ES-I3 (cell line): ENCODE data around the gene RALBP1.
"Not testable (repeated sequence)": the region's sequence is repeated elsewhere in the genome, so short reads cannot be mapped to it uniquely, and the experiment has no call there.

Experiments
- H3K36me3 ChIP-seq: 2 replicates; pipeline ENCODE4 v1.6.1; 2013; ENCODE audit warnings: mild to moderate bottlenecking, low read length, control low read depth, moderate library complexity; ENCODE audit not compliant: insufficient read depth
- H3K4me1 ChIP-seq: 2 replicates; pipeline ENCODE4 v1.6.1; 2013; ENCODE audit warnings: mild to moderate bottlenecking, control low read depth, low read length; ENCODE audit not compliant: insufficient read depth
- H3K9ac ChIP-seq: 2 replicates; pipeline ENCODE4 v1.6.1; 2013; ENCODE audit warnings: low read depth, mild to moderate bottlenecking, low read length, moderate library complexity
- H3K9me3 ChIP-seq: 2 replicates; pipeline ENCODE4 v1.6.1; 2013; ENCODE audit warnings: mild to moderate bottlenecking, low read length, moderate library complexity; ENCODE audit not compliant: control insufficient read depth, insufficient read depth

The RALBP1 gene

DNA sequence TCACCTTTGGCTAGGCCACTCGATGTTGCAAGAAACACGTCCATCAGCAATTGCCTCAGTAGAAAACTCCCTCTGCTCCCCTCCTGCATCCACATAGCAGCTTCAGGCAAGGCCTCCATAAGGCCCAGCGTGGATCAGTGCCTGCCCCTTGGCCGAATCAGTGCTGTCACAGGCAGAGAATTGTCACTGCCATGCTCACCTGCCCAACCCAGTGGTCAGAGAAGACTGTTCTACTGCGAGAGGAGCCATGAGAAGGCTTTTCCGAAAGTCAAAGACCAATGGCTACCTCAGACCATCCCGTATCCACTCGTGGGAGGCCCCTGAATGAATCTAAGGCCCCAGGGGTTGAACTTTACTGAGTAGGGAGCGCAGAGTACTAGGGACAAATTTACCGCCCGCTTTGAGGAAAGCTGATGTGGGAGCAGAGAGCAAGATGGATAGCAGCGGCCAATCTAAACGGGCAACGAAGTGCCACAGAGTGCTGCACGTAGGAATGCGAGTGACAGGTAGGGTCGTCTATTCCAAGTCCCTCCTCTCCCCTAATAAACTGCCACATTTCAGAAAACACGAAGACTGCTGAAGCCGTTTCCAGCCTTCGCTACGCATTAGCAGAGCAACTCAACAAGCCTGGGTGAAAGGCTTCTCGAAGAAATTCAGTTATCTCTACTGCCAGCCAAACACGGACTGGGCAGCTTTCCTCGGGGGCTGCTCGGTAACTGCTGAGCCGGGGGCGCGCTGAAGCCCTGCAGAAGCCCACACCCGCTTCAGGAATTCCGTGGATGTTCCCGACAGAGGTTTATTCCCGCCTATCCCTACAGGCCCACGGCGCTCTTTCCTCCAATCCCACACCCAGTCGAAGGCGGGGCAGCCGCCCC, 968 bp upstream of the RALBP1 start:
- H3K9ac ChIP-seq: peak overlapping the region; percentile 99
- H3K9me3 ChIP-seq: 0 out of 2 replicates have a peak, but pooled peaks cover 4% of the 10 kb centered on the region
- peaks cover 5% of the 10 kb centered on the region; the same call in 1 of the 2 replicates for H3K4me1 ChIP-seq
- no peaks in the 10 kb centered on the region; the same call in 1 of the 2 replicates for H3K36me3 ChIP-seq

- H3K4me1 ChIP-seq: peaks cover 5% of the 10 kb centered on the region; the same call in 1 of the 2 replicates
- peak overlapping the region; percentile 99 for H3K9ac ChIP-seq
- H3K9me3 ChIP-seq: no peaks in the 10 kb centered on the region
- no peaks in the 10 kb centered on the region; the same call in 1 of the 2 replicates for H3K36me3 ChIP-seq
Observed at GRCh38 chr18:9475643-9476591, 604 bp downstream of the RALBP1 start.

- H3K4me1 ChIP-seq, H3K9me3 ChIP-seq, H3K36me3 ChIP-seq, H3K9ac ChIP-seq: not testable (repeated sequence)
Observed at GRCh38 chr18:9476949-9477348, 1.6 kb downstream of the RALBP1 start.

GRCh38 chr18:9477509-9477908, 2.2 kb downstream of the RALBP1 start:
- H3K9me3 ChIP-seq: no peaks in the 10 kb centered on the region
- no peaks in the 10 kb centered on the region; the same call in 1 of the 2 replicates for H3K36me3 ChIP-seq
- H3K9ac ChIP-seq: no peak overlapping the region
- H3K4me1 ChIP-seq: peaks cover 5% of the 10 kb centered on the region; the same call in 1 of the 2 replicates

DNA sequence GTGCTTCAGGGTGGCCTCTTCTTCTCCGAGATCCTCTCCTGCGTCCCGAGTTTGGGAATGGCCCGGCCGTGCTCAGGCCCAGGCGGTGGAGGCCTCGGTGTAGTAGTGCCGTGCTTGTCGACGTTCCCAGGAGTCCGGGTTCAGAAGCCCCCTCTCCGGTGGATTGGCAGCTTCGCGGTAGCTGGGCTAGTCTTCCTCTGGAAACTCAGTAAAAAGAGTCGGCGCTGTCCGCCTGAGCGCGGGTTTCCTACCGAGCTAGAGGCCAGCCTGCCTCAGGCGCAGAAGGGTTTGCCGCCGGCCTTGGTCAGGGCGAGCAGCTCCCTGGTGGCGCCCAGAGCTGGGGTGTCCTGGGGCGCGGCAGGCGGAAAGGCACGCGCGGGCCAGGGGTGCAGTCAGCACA, 3.2 kb downstream of the RALBP1 start:
- no peaks in the 10 kb centered on the region for H3K9me3 ChIP-seq
- peaks cover 4% of the 10 kb centered on the region; the same call in 1 of the 2 replicates for H3K4me1 ChIP-seq
- H3K36me3 ChIP-seq: no peaks in the 10 kb centered on the region; the same call in 1 of the 2 replicates
- no peak overlapping the region for H3K9ac ChIP-seq

DNA sequence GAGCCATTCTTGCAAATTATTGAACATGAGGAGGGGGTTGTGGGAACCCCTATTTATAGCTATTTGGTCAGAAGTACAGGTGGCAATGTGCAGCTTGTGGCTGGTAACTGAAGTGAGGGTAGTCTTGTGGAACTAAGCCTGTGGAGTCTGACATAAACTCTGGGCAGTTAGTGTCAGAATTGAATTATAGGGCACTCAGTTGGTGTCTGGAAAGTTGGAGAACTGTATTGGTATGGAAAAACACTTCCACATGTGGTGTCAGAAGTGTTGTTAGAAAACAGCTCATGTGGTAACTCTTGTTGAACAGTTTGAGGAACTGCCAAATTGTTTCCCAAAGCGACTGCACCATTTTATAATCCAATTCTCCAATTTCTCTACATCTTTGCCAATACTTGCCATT, 7.5 kb downstream of the RALBP1 start:
- Histone ChIP-seq H3K9ac (no peak overlapping the region), H3K9me3 (no peaks in the 10 kb centered on the region), H3K36me3 (no peaks in the 10 kb centered on the region; the same call in 1 of the 2 replicates), H3K4me1 (no peaks in the 10 kb centered on the region)

DNA sequence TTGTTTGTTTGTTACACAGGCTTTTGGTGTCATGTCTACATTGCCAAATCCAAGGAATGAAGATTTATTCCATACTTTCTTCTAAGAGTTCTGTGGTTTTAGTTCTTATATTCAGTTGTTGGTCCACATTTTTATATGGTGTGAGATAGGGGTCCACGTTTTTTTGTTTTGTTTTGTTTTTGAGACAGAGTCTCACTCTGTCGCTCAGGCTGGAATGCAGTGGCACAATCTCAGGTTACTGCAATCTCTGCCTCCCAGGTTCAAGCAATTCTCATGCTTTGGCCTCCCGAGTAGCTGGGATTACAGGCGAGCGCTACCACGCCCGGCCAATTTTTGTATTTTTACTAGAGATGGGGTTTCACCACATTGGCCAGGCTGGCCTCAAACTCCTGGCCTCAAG, 8.2 kb downstream of the RALBP1 start:
- H3K4me1 ChIP-seq: no peaks in the 10 kb centered on the region
- H3K36me3 ChIP-seq: no peaks in the 10 kb centered on the region; the same call in 1 of the 2 replicates
- H3K9ac ChIP-seq: no peak overlapping the region
- no peaks in the 10 kb centered on the region for H3K9me3 ChIP-seq

DNA sequence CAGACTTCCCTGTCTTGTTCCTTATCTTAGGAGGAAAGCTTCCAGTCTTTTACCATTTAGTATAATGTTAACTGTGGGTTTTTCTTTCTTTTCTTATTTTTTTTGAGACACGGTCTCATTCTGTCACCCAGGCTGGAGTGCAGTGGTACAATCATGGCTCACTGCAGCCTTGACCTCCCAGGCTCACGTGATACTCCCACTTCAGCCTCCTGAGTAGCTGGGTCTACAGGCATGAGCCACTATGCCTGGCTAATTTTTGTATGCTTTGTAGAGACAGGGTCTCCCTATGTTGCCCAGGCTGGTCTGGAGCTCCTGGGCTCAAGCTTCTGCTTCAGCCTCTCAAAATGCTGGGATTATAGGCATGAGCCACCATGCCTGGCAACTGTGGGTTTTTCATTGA, 9.5 kb downstream of the RALBP1 start:
- not testable (repeated sequence) for H3K4me1 ChIP-seq, H3K9me3 ChIP-seq, H3K36me3 ChIP-seq, H3K9ac ChIP-seq

DNA sequence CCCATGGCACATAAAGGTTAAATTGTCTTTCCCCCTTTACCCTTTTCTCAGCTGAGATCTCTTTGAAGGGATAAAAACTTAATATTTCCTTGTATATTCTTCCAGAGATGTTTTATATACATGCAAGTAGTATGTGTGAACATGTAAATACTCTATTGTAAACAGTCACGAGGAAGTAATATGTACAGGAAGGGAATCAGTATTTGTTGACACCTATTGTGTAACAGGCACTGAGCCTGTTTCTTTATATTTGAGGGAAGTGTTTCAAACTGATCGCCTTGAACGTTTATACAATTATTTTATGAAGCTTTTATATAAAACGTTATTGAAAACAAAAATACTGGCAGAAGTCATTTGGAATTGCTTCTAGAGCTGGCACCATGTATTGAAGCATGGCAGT, 13.2 kb downstream of the RALBP1 start:
- no peaks in the 10 kb centered on the region for H3K9me3 ChIP-seq
- H3K9ac ChIP-seq: no peak overlapping the region
- no peaks in the 10 kb centered on the region for H3K36me3 ChIP-seq
- H3K4me1 ChIP-seq: no peaks in the 10 kb centered on the region

GRCh38 chr18:9494778-9495331, 19.5 kb downstream of the RALBP1 start:
- no peak overlapping the region for H3K9ac ChIP-seq
- H3K9me3 ChIP-seq: no peaks in the 10 kb centered on the region
- H3K36me3 ChIP-seq: no peaks in the 10 kb centered on the region
- peaks cover 31% of the 10 kb centered on the region for H3K4me1 ChIP-seq

DNA sequence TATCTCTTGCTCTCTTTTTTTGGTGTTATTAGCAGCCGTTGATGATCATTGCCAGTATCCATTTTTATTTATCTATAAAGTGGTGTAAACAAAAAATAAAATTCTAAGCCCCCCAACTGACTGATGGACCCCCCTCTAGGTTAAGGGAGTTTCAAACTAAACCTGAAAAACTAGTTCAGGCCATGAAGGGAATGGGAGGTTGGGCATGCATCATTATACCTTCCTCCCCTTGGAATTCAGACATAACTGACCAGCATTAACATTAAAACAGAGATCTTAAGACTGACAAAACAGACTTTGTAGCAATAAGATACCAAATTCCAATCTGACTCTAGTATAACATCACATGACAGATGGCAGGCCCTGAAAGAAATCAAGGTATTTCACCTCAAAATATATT, 20.2 kb downstream of the RALBP1 start:
- H3K9ac ChIP-seq: no peak overlapping the region

GRCh38 chr18:9495916-9496705, 20.8 kb downstream of the RALBP1 start:
- peaks cover 31% of the 10 kb centered on the region for H3K4me1 ChIP-seq
- H3K9me3 ChIP-seq: no peaks in the 10 kb centered on the region
- no peak overlapping the region for H3K9ac ChIP-seq
- H3K36me3 ChIP-seq: no peaks in the 10 kb centered on the region

More for the DNA sequence above, 20.2 kb downstream of the RALBP1 start:
- H3K36me3 ChIP-seq: no peaks in the 10 kb centered on the region
- peaks cover 31% of the 10 kb centered on the region for H3K4me1 ChIP-seq
- no peaks in the 10 kb centered on the region for H3K9me3 ChIP-seq

- H3K36me3 ChIP-seq: no peaks in the 10 kb centered on the region; the same call in 1 of the 2 replicates
- H3K9ac ChIP-seq: no peak overlapping the region
- H3K9me3 ChIP-seq: peaks cover 14% of the 10 kb centered on the region
- H3K4me1 ChIP-seq: no peaks in the 10 kb centered on the region
Observed at GRCh38 chr18:9506046-9506792, 30.9 kb downstream of the RALBP1 start.
